ENCODE measurements around the gene CEACAM21.

DNA sequence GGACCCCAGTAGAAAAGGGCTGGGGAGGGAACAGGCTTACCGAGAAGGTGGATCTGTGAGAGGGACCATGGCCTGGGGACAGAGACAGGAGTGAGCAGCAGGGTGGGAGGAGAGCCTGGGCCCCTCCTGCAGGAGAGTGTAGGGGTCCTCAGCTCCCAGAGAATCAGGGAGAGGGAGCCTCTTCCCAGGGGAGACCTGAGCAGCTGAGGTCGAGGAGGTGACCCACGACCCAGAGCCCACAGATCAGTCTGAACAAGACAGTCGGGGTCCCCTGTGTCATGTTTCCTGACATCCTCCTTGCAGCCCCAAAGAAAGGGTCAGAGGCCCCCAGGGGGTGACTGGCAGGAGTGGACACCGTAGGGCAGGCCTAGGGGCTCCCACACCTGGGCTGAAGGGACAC, 44.2 kb downstream of the CEACAM21 start:
- no peak for TF ChIP-seq EZH2 (IDR thresholded peaks at IDR 0.05; ENCODE audit: low read length, missing control alignments)
- TF ChIP-seq, protein P1, sequence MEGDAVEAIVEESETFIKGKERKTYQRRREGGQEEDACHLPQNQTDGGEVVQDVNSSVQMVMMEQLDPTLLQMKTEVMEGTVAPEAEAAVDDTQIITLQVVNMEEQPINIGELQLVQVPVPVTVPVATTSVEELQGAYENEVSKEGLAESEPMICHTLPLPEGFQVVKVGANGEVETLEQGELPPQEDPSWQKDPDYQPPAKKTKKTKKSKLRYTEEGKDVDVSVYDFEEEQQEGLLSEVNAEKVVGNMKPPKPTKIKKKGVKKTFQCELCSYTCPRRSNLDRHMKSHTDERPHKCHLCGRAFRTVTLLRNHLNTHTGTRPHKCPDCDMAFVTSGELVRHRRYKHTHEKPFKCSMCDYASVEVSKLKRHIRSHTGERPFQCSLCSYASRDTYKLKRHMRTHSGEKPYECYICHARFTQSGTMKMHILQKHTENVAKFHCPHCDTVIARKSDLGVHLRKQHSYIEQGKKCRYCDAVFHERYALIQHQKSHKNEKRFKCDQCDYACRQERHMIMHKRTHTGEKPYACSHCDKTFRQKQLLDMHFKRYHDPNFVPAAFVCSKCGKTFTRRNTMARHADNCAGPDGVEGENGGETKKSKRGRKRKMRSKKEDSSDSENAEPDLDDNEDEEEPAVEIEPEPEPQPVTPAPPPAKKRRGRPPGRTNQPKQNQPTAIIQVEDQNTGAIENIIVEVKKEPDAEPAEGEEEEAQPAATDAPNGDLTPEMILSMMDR (conservative IDR thresholded peaks at IDR 0.05 in 1 of 2, IDR thresholded peaks at IDR 0.05 in 1 of 2; ENCODE audit: low read depth in 1 of 2, low read length in 2 of 2): no peak
